ENCODE measurements around the gene PXK.

Gene PXK

DNA sequence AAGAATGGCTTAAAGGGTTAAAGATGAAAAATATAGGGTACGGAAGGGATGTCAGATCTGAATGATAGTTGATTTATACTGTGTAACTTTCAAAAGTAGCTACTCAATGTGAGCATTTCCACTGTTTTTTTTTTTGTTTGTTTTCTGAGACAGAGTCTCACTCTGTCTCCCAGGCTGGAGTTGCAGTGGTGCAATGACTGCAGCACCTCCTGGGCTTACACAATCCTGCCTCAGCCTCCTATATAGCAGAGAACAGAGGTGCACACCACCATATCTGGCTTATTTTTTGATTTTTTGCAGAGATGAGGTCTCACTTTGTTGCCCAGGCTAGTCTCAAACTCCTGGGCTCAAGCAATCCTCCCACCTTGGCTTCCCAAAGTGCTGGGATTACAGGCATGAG lies 9.9 kb upstream of the PXK start:
- POLR2A ChIA-PET (ENCODE audit: low non-redundant PET), result no interaction called here
- H3K27ac ChIP-seq, result no peak overlapping the region
- CTCF ChIA-PET, result no interaction called here
- no peak for DNase-seq (ENCODE audit: low spot score)
- TF ChIP-seq, protein P1, sequence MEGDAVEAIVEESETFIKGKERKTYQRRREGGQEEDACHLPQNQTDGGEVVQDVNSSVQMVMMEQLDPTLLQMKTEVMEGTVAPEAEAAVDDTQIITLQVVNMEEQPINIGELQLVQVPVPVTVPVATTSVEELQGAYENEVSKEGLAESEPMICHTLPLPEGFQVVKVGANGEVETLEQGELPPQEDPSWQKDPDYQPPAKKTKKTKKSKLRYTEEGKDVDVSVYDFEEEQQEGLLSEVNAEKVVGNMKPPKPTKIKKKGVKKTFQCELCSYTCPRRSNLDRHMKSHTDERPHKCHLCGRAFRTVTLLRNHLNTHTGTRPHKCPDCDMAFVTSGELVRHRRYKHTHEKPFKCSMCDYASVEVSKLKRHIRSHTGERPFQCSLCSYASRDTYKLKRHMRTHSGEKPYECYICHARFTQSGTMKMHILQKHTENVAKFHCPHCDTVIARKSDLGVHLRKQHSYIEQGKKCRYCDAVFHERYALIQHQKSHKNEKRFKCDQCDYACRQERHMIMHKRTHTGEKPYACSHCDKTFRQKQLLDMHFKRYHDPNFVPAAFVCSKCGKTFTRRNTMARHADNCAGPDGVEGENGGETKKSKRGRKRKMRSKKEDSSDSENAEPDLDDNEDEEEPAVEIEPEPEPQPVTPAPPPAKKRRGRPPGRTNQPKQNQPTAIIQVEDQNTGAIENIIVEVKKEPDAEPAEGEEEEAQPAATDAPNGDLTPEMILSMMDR (conservative IDR thresholded peaks at IDR 0.05; ENCODE audit: low read depth), result no peak

DNA sequence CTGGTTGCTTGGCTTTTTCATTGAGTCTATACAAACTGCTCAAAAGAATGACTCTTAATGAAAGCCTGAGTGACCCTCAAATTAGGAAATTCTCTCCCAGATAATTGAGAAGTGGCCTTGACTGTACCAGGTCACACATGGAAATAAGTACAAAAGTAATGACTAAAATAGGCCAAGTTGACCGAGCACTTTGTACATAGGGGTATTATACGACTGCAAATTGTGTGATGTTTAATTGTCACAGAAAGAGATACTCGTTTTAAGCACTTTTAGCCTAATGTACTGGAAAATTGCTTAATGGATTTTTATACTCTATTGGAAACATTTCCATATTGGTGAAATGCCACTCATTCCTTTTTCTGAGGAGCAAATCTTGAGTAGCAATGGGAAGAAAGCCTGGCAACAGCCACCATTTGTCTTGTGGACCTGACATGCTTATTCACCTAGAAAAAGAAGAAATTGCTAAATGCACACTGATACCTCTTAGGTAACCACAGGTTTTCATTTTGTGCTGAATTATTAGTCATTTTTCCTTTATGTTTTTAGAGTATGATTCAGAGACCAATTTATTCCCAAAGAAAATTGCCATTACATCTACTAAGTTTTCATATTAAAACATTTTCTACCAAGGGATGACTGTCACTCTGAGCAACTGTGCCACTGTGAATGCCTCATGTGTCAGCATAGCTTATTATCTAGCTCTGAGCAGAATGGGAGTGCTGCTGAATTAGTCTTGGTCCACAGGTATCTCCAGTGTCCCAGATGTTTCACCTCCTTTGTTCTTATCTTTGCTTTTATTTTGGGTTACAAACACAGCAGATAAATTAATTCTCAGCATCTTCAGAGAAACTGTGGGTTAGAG lies 8.9 kb upstream of the PXK start:
- ChIA-PET POLR2A (ENCODE audit: low non-redundant PET) (no interaction called here), CTCF (no interaction called here)
- no peak overlapping the region for H3K27ac ChIP-seq
- DNase-seq (ENCODE audit: low spot score), result no peak
- TF ChIP-seq, protein P1 (conservative IDR thresholded peaks at IDR 0.05; ENCODE audit: low read depth), result no peak

DNA sequence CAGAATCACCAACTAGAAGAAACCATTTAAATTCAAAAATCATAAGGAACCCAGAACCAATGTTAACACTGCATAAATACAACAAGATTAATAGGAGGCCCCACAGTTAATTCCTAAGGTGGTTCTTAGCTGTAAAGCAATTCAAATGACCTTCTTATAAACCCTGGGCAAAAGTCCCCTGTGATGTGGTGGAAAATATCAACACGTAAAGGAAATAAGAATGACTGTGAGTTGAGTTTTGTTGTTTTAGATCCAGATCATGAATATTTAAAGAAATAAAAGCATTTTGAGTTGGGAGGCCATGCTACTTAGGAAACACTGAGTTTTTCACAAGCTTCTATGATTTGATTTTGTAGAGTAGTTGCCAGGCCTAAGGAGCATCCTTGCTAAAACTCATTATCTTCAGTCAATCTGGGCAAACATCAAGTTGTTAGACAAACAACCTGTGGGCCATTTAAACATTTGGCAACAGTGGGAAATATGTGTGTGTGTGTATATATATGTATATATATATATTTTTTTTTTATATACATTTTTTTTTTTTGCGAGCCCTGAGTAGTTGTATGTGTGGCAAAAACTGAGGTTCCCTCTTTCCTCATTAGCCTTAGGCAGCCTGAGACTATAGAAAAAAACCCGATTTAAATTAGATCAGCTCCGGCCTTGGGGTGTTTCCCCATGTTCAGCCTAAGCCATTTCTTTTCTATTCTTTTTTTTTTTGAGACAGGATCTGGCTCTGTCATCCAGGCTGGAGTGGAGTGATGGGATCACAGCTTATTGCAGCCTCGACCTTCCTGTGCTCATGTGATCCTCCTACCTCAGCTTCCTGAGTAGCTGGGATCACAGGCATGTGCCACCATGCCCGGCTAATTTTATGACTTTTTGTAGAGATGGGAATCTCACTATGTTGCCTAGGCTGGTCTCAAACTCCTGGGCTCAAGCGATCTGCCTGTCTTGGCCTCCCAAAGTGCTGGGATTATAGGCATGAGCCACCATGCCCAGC lies 8.0 kb upstream of the PXK start:
- ChIA-PET POLR2A (ENCODE audit: low non-redundant PET) (no interaction called here), CTCF (no interaction called here)
- H3K27ac ChIP-seq, result peak overlapping the region; percentile 74
- DNase-seq (ENCODE audit: low spot score), result no peak
- TF ChIP-seq, protein P1 (conservative IDR thresholded peaks at IDR 0.05; ENCODE audit: low read depth), result no peak

DNA sequence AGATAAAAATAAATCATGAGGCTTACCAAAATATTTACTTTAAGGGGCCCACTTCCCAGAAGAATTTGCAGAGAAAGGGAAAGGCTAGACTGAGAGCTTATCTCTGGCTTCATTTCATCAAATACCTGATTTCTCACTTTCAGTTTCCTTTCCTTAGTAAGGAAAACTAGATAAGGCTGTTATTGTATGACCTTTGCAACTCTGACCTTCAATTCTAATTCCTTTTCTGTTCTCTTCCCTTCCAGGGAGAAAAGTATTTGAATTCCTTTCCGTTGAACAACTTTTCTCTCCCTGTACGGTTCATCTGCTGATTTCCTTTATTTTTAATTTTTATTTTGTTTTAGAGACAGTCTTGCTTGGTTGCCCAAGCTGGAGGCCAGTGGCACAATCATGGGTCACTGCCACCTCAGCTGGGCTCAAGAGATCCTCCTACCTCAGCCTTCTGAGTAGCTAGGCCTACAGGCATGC lies 7.1 kb upstream of the PXK start:
- H3K27ac ChIP-seq, result peak overlapping the region; percentile 74
- CTCF ChIA-PET, result no interaction called here
- POLR2A ChIA-PET (ENCODE audit: low non-redundant PET), result no interaction called here
- TF ChIP-seq, protein P1 (conservative IDR thresholded peaks at IDR 0.05; ENCODE audit: low read depth), result no peak
- DNase-seq (ENCODE audit: low spot score), result no peak

DNA sequence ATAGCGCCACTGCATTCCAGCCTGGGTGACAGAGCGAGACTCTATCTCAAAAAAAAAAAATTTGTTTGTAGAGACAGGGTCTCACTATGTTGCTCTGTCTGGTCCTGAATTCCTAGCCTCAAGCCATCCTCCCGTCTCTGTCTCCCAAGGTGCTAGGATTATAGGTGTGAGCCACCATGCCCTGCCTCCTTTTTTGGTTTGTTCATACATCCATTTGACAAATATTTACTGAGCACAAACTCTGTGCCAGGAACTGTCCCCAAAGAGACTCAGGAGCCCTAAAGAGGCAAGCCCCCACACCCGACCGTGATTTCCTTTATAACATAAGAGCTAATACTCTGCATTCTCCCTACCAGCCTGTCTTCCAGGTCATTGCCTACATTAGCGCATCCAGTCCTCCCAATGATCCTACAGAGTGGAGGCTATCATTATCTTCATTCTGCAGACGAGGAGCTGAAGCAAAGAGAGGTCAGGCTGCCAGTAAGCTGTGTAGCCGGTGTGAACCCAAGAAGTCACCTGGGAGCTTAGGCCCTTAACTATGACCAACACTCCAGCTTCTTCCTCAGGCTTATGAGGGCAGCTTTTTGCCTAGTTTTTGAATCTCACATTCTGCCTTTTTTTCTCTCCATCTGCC lies 6.3 kb upstream of the PXK start:
- POLR2A ChIA-PET (ENCODE audit: low non-redundant PET), result no interaction called here

More for the DNA sequence above, 6.3 kb upstream of the PXK start:
- H3K27ac ChIP-seq, result peak overlapping the region; percentile 74; the same call in 1 of the 2 replicates
- no peak for DNase-seq (ENCODE audit: low spot score)
- CTCF ChIA-PET, result no interaction called here
- TF ChIP-seq, protein P1 (conservative IDR thresholded peaks at IDR 0.05; ENCODE audit: low read depth), result no peak

Measured in RWPE1 (cell line).